GM23338 (cell line): ENCODE data around the gene GPBP1L1. TPM values are rescaled to one million over a fixed set of nuclear protein-coding genes. Genes with fewer than 3 reads are reported as not detected.

Source experiments
- ATAC-seq: fragments of 200-7000 bp; cut with Tn5 transposase; 3 replicates; pipeline ENCODE4 v1.9.1; 2020
- DNase-seq: peaks from one replicate; pipeline ENCODE4 v3.0.0-alpha.2; 2015; ENCODE audit warnings: low spot score
- H2AFZ ChIP-seq: fragments of 200-600 bp; sonication (generic); 2 replicates; pipeline ENCODE4 v1.8.0; 2016; ENCODE audit warnings: antibody characterized with exemption, mild to moderate bottlenecking, moderate library complexity
- H3F3A ChIP-seq: fragments of 200-600 bp; sonication (generic); replicated peaks from 2 replicates; pipeline ENCODE4 v1.8.0; 2017; ENCODE audit warnings: antibody characterized with exemption, mixed run types, low read depth
- H3K27ac ChIP-seq: fragments of 200-600 bp; sonication (generic); 2 replicates; pipeline ENCODE4 v1.6.1; 2016; ENCODE audit warnings: low read depth
- H3K27me3 ChIP-seq: fragments of 200-600 bp; sonication (generic); 2 replicates; pipeline ENCODE4 v1.8.0; 2016; ENCODE audit warnings: mild to moderate bottlenecking, mixed run types, moderate library complexity; ENCODE audit not compliant: insufficient read depth
- H3K36me3 ChIP-seq: fragments of 200-600 bp; sonication (generic); 2 replicates; pipeline ENCODE4 v1.8.0; 2016; ENCODE audit warnings: mild to moderate bottlenecking; ENCODE audit not compliant: insufficient read depth
- H3K4me1 ChIP-seq: fragments of 200-600 bp; sonication (generic); 2 replicates; pipeline ENCODE4 v1.8.0; 2016; ENCODE audit warnings: mild to moderate bottlenecking, moderate library complexity; ENCODE audit not compliant: insufficient read depth
- H3K4me2 ChIP-seq: fragments of 200-600 bp; sonication (generic); 2 replicates; pipeline ENCODE4 v1.7.1; 2017; ENCODE audit warnings: mixed run types
- H3K4me3 ChIP-seq: fragments of 200-600 bp; sonication (generic); 2 replicates; pipeline ENCODE4 v1.6.1; 2016; ENCODE audit warnings: mixed run types
- H3K79me2 ChIP-seq: fragments of 200-600 bp; sonication (generic); replicated peaks from 2 replicates; pipeline ENCODE4 v1.8.0; 2017; ENCODE audit warnings: mild to moderate bottlenecking; ENCODE audit not compliant: insufficient read depth
- H3K9me2 ChIP-seq: fragments of 200-600 bp; sonication (generic); 2 replicates; pipeline ENCODE4 v1.8.0; 2017; ENCODE audit not compliant: insufficient read depth
- H4K20me1 ChIP-seq: fragments of 200-600 bp; sonication (generic); replicated peaks from 2 replicates; pipeline ENCODE4 v1.8.0; 2017; ENCODE audit warnings: mild to moderate bottlenecking; ENCODE audit not compliant: insufficient read depth
- H3K27ac Mint-ChIP-seq: 2 replicates; pipeline ENCODE4 v1.8.0; 2020; ENCODE audit warnings: inconsistent platforms, mild to moderate bottlenecking, moderate library complexity, mixed read lengths
- H3K27me3 Mint-ChIP-seq: 3 replicates; pipeline ENCODE4 v1.8.0; 2022; ENCODE audit warnings: low read depth, mild to moderate bottlenecking, moderate library complexity, mixed read lengths, inconsistent platforms; ENCODE audit not compliant: insufficient read depth, poor library complexity
- H3K36me3 Mint-ChIP-seq: 3 replicates; pipeline ENCODE4 v1.8.0; 2021; ENCODE audit warnings: low read depth, mild to moderate bottlenecking, inconsistent platforms, moderate library complexity, mixed read lengths
- H3K4me1 Mint-ChIP-seq: 3 replicates; pipeline ENCODE4 v1.8.0; 2020; ENCODE audit warnings: mild to moderate bottlenecking, inconsistent platforms, mixed read lengths
- H3K4me3 Mint-ChIP-seq: 3 replicates; pipeline ENCODE4 v1.8.0; 2021; ENCODE audit warnings: moderate library complexity, mild to moderate bottlenecking, inconsistent platforms, mixed read lengths
- H3K9me3 Mint-ChIP-seq: 3 replicates; pipeline ENCODE4 v1.8.0; 2020; ENCODE audit warnings: moderate library complexity, mild to moderate bottlenecking, inconsistent platforms, mixed read lengths
- EZH2 ChIP-seq: fragments of 200-600 bp; sonication (generic); IDR thresholded peaks from one replicate; pipeline ENCODE4 v1.8.0; 2017; ENCODE audit warnings: antibody characterized with exemption, mild to moderate bottlenecking, low read depth; ENCODE audit not compliant: unreplicated experiment
- EZH2phosphoT487 ChIP-seq: fragments of 200-600 bp; sonication (generic); IDR thresholded peaks from one replicate; pipeline ENCODE4 v1.8.1; 2018; ENCODE audit warnings: antibody characterized with exemption; ENCODE audit not compliant: unreplicated experiment
- JUNB ChIP-seq: IDR thresholded peaks from one replicate; pipeline ENCODE4 v1.6.1; 2016; ENCODE audit warnings: antibody characterized with exemption; ENCODE audit not compliant: unreplicated experiment
- POLR2AphosphoS5 ChIP-seq: IDR thresholded peaks from 2 replicates; pipeline ENCODE4 v1.6.1; 2016; ENCODE audit warnings: antibody characterized with exemption, low read depth
- ZNF331 ChIP-seq: fragments of 250-450 bp; sonication (Bioruptor Pico); IDR thresholded peaks from 2 replicates; pipeline ENCODE4 v1.5.0; 2020; ENCODE audit warnings: low read depth, mild to moderate bottlenecking, moderate library complexity
- polyA plus RNA-seq: library from polyadenylated mRNA; unstranded; fragments of >200 nt; fragmentation: Nextera tagmentation; extraction: Ambion mirVana; gene quantifications from 2 replicates; pipeline ENCODE4 v1.2.1, GENCODE V29; 2016
- total RNA-seq: library from RNA; depleted of rRNA; stranded (reverse); fragments of >200 nt; shearing (Covaris generic); gene quantifications from 2 replicates; pipeline ENCODE4 v1.2.3, GENCODE V29; 2014
- TF ChIP-seq, protein P1 (sequence below), 2 experiments: fragments of 200-600 bp in 1 of 2; sonication (generic) in 1 of 2; conservative IDR thresholded peaks; 2 replicates each; pipeline versions ENCODE4 v1.5.1 to v1.6.1; 2016 to 2017; ENCODE audit warnings: antibody characterized with exemption in 2 of 2, low read depth in 2 of 2, mild to moderate bottlenecking in 2 of 2, moderate library complexity in 1 of 2
- TF ChIP-seq, protein P2 (sequence below): fragments of 250-450 bp; sonication (Bioruptor Pico); IDR thresholded peaks from 2 replicates; pipeline ENCODE4 v1.5.0; 2020; ENCODE audit warnings: mild to moderate bottlenecking, moderate library complexity

GPBP1L1 gene
- total and polyA plus RNA-seq, 2 experiments from 2014 or later: 61.7 to 117 TPM

DNA sequence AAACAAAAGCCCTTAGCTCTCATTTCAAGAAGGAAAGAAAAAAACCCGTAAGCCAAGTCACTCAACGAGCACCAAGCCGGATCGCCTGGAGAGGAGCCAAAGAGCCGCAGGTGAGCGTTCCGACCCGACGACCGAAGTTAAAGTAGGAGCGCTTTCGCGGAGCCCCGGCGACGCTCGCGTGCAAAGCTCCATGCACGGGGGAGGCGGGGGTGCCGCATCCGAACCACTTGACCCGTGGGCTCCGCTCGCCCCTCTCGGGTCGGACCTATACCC is 382 bp downstream of the GPBP1L1 start:
- peak overlapping the region; percentile 69; the same call in 1 of the 2 replicates for H2AFZ ChIP-seq

DNA sequence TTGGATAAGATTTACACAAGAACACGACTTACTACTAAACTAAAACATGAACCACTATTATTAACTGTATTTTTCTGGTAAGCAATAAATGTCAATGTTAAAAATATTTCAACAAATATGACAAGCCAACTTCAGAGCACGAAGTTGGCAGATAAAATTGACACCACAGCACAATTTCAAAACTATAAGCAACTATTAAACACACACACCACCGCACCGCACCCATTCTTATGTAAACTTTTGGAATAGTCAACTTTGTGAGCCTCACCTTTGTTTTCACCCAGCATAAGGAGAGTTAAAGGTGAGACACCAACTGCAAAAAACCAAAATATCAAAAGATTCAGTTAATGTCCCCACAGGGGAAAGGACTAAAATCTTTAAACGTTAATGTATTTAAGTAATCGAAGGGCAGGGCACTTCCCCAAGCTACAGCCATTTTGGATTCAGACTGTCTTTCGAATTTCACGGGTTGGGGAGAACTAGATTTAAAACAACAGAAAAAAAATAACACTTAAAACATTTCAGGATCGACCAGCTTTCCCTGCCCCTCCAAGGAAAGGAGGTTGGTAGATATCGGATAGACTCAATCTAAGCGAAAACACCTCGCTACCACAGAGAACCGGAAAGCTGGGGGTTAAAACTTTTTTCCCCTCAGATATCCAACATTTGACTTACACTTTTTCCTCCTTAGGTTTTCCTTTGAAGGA is 872 bp downstream of the GPBP1L1 start:
- Mint-ChIP-seq H3K36me3 (peaks cover 5% of the 10 kb centered on the region), H3K4me1 (peaks cover 39% of the 10 kb centered on the region), H3K27me3 (peaks cover 15% of the 10 kb centered on the region), H3K4me3 (peak overlapping the region; percentile 98), H3K9me3 (no peaks in the 10 kb centered on the region; the same call in 2 of the 3 replicates), H3K27ac (peak overlapping the region; percentile 100)
- Histone ChIP-seq H3K4me2 (peak overlapping the region; percentile 77), H3F3A (no peaks in the 10 kb centered on the region), H2AFZ (peak overlapping the region; percentile 69; the same call in 1 of the 2 replicates), H3K27me3 (no peaks in the 10 kb centered on the region), H3K79me2 (peaks cover 82% of the 10 kb centered on the region), H3K4me1 (peaks cover 29% of the 10 kb centered on the region), H3K9me2 (no peaks in the 10 kb centered on the region), H3K36me3 (no peaks in the 10 kb centered on the region), H3K4me3 (peak overlapping the region; percentile 81), H3K27ac (peak overlapping the region; percentile 88), H4K20me1 (peaks cover 17% of the 10 kb centered on the region)
- DNase-seq: peak; percentile 22
- TF ChIP-seq EZH2: no peak
- no peak for TF ChIP-seq JUNB
- no peak for TF ChIP-seq ZNF331
- no peak for TF ChIP-seq EZH2phosphoT487
- TF ChIP-seq, protein P1, sequence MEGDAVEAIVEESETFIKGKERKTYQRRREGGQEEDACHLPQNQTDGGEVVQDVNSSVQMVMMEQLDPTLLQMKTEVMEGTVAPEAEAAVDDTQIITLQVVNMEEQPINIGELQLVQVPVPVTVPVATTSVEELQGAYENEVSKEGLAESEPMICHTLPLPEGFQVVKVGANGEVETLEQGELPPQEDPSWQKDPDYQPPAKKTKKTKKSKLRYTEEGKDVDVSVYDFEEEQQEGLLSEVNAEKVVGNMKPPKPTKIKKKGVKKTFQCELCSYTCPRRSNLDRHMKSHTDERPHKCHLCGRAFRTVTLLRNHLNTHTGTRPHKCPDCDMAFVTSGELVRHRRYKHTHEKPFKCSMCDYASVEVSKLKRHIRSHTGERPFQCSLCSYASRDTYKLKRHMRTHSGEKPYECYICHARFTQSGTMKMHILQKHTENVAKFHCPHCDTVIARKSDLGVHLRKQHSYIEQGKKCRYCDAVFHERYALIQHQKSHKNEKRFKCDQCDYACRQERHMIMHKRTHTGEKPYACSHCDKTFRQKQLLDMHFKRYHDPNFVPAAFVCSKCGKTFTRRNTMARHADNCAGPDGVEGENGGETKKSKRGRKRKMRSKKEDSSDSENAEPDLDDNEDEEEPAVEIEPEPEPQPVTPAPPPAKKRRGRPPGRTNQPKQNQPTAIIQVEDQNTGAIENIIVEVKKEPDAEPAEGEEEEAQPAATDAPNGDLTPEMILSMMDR (conservative IDR thresholded peaks at IDR 0.05; ENCODE audit: low read depth in 2 of 2): no peak
- no peak for TF ChIP-seq POLR2AphosphoS5
- TF ChIP-seq, protein P2, sequence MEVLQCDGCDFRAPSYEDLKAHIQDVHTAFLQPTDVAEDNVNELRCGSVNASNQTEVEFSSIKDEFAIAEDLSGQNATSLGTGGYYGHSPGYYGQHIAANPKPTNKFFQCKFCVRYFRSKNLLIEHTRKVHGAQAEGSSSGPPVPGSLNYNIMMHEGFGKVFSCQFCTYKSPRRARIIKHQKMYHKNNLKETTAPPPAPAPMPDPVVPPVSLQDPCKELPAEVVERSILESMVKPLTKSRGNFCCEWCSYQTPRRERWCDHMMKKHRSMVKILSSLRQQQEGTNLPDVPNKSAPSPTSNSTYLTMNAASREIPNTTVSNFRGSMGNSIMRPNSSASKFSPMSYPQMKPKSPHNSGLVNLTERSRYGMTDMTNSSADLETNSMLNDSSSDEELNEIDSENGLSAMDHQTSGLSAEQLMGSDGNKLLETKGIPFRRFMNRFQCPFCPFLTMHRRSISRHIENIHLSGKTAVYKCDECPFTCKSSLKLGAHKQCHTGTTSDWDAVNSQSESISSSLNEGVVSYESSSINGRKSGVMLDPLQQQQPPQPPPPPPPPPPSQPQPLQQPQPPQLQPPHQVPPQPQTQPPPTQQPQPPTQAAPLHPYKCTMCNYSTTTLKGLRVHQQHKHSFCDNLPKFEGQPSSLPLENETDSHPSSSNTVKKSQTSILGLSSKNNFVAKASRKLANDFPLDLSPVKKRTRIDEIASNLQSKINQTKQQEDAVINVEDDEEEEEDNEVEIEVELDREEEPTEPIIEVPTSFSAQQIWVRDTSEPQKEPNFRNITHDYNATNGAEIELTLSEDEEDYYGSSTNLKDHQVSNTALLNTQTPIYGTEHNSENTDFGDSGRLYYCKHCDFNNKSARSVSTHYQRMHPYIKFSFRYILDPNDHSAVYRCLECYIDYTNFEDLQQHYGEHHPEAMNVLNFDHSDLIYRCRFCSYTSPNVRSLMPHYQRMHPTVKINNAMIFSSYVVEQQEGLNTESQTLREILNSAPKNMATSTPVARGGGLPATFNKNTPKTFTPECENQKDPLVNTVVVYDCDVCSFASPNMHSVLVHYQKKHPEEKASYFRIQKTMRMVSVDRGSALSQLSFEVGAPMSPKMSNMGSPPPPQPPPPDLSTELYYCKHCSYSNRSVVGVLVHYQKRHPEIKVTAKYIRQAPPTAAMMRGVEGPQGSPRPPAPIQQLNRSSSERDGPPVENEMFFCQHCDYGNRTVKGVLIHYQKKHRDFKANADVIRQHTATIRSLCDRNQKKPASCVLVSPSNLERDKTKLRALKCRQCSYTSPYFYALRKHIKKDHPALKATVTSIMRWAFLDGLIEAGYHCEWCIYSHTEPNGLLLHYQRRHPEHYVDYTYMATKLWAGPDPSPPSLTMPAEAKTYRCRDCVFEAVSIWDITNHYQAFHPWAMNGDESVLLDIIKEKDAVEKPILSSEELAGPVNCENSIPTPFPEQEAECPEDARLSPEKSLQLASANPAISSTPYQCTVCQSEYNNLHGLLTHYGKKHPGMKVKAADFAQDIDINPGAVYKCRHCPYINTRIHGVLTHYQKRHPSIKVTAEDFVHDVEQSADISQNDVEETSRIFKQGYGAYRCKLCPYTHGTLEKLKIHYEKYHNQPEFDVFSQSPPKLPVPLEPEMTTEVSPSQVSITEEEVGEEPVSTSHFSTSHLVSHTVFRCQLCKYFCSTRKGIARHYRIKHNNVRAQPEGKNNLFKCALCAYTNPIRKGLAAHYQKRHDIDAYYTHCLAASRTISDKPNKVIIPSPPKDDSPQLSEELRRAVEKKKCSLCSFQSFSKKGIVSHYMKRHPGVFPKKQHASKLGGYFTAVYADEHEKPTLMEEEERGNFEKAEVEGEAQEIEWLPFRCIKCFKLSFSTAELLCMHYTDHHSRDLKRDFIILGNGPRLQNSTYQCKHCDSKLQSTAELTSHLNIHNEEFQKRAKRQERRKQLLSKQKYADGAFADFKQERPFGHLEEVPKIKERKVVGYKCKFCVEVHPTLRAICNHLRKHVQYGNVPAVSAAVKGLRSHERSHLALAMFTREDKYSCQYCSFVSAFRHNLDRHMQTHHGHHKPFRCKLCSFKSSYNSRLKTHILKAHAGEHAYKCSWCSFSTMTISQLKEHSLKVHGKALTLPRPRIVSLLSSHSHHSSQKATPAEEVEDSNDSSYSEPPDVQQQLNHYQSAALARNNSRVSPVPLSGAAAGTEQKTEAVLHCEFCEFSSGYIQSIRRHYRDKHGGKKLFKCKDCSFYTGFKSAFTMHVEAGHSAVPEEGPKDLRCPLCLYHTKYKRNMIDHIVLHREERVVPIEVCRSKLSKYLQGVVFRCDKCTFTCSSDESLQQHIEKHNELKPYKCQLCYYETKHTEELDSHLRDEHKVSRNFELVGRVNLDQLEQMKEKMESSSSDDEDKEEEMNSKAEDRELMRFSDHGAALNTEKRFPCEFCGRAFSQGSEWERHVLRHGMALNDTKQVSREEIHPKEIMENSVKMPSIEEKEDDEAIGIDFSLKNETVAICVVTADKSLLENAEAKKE (CRISPR knock-in tag): no peak
- ATAC-seq: no peak

More for the DNA sequence above, 382 bp downstream of the GPBP1L1 start:
- Histone ChIP-seq H3K79me2 (peaks cover 82% of the 10 kb centered on the region), H3K27me3 (no peaks in the 10 kb centered on the region), H3K4me3 (peak overlapping the region; percentile 81), H3K4me2 (peak overlapping the region; percentile 77), H3K36me3 (no peaks in the 10 kb centered on the region), H3K4me1 (peaks cover 24% of the 10 kb centered on the region), H3F3A (no peaks in the 10 kb centered on the region), H3K9me2 (no peaks in the 10 kb centered on the region), H4K20me1 (peaks cover 16% of the 10 kb centered on the region), H3K27ac (peak overlapping the region; percentile 88)
- Mint-ChIP-seq H3K9me3 (no peaks in the 10 kb centered on the region; the same call in 2 of the 3 replicates), H3K36me3 (peaks cover 6% of the 10 kb centered on the region), H3K4me3 (peak overlapping the region; percentile 98), H3K27ac (peak overlapping the region; percentile 100), H3K27me3 (peaks cover 15% of the 10 kb centered on the region), H3K4me1 (peaks cover 34% of the 10 kb centered on the region)
- ATAC-seq (peak; percentile 4), DNase-seq (peak; percentile 70)
- TF ChIP-seq EZH2phosphoT487: no peak
- TF ChIP-seq, protein P1 (conservative IDR thresholded peaks at IDR 0.05; ENCODE audit: low read depth in 2 of 2): 0 out of 4 replicates have a peak, but pooled peaks of 1 of the 2 experiments have one; percentile 10
